Kidney epithelial cell (primary cell): ENCODE results near the gene SNX3. TPM values are rescaled to one million over a fixed set of nuclear protein-coding genes. Genes with fewer than 3 reads are reported as not detected.

Experiments used
- DNase-seq: peaks from one replicate; pipeline ENCODE4 v3.0.0-alpha.2; 2010; ENCODE audit warnings: low read depth
- H3K27me3 ChIP-seq: 2 replicates; pipeline ENCODE4 v1.6.0; 2011; ENCODE audit warnings: low read length; ENCODE audit not compliant: control insufficient read depth, insufficient read depth
- H3K36me3 ChIP-seq: 2 replicates; pipeline ENCODE4 v1.5.1; 2011; ENCODE audit warnings: low read length; ENCODE audit not compliant: control insufficient read depth, insufficient read depth
- H3K4me3 ChIP-seq: 2 replicates; pipeline ENCODE4 v1.5.1; 2011; ENCODE audit warnings: low read depth, mild to moderate bottlenecking, control low read depth, low read length
- CTCF ChIP-seq: IDR thresholded peaks from 2 replicates; pipeline ENCODE4 v1.5.1; 2011; ENCODE audit warnings: mild to moderate bottlenecking, moderate library complexity, low read length, control low read depth, inconsistent platforms; ENCODE audit not compliant: insufficient read depth, poor library complexity, severe bottlenecking
- total RNA-seq: library from RNA; depleted of rRNA; stranded (reverse); fragments of >200 nt; gene quantifications from 2 replicates; pipeline ENCODE4 v1.2.3, GENCODE V29; 2015

Gene SNX3
- total RNA-seq, 1 donor from 2014 or later = 130 TPM

GRCh38 chr6:108163267-108163643, 97.6 kb downstream of the SNX3 start:
- H3K27me3 ChIP-seq = peaks cover 91% of the 10 kb centered on the region
- TF ChIP-seq CTCF = peak; percentile 5
- no peak for DNase-seq
- no peak overlapping the region for H3K4me3 ChIP-seq
- no peaks in the 10 kb centered on the region for H3K36me3 ChIP-seq

DNA sequence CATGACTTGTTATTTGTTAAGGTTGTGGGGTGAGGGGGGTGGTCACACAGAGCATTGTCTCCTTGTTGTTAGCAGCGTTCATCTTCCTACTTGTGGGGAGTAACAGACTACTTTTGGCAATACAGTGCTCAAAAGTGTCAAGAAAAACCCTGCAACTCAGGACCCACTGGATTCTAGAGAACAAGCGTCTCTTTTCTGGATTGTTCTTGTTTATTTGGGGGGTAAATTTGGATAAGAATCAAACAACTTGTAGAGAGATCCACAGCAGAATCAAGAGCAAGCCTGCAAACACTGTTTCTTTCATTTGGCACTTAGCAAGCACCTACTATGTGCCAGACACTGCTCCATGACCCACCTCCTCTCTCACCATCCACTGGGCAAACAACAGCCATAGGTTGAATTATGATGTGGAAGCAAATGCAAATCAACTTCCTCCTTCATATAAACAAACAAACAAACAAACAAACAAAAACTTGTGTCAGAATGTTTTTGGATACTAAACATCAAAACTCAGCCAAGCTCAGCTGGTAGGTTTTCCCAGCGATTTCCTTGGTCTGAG, 99.0 kb downstream of the SNX3 start:
- TF ChIP-seq CTCF = no peak
- Histone ChIP-seq H3K36me3 (no peaks in the 10 kb centered on the region), H3K4me3 (no peak overlapping the region), H3K27me3 (peaks cover 91% of the 10 kb centered on the region)
- DNase-seq = no peak

Other genes starting within 250 kb of the SNX3 start
- 30.0 and 77.3 TPM in 2 replicates for gene OSTM1, start 186.3 kb downstream of the SNX3 start, total RNA-seq
- gene NR2E1, start 95.0 kb downstream of the SNX3 start, total RNA-seq = not detected in 2 replicates
- 3.1 and 3.6 TPM in 2 replicates for gene AFG1L, start 34.0 kb upstream of the SNX3 start, total RNA-seq